Skin epidermis (tissue), 12 donors: ENCODE results near the gene SERPING1.

Experiments
- H3K27ac ChIP-seq, 21 experiments: fragments of 200-600 bp; sonication (generic) in 11 of 21; one replicate each; pipeline ENCODE4 v1.5.0; 2020; ENCODE audit warnings: mild to moderate bottlenecking in 3 of 21, inconsistent platforms in 2 of 21, moderate library complexity in 2 of 21
- H3K4me3 ChIP-seq, 7 experiments: fragments of 200-600 bp; sonication (generic) in 2 of 7; one replicate each; pipeline ENCODE4 v1.5.0; 2020; ENCODE audit warnings: inconsistent platforms in 2 of 7, mild to moderate bottlenecking in 2 of 7, moderate library complexity in 1 of 7

SERPING1 gene

GRCh38 chr11:57648801-57649735 lies 51.6 kb downstream of the SERPING1 start:
- Histone ChIP-seq H3K27ac (peak overlapping the region in 10 of 21 experiments; percentile 2 to 63 (median 41)), H3K4me3 (peak overlapping the region; percentile 15 to 46 (median 29))

- H3K27ac ChIP-seq, result peak within 1 kb of the TSS in 11 of 21 experiments; percentile 2 to 63 (median 43)
- peak within 1 kb of the TSS; percentile 15 to 46 (median 29) for H3K4me3 ChIP-seq
Observed at GRCh38 chr11:57649826-57650738, 52.6 kb downstream of the SERPING1 start, which contains the start of gene YPEL4. Gene YPEL4 (minus strand): TSS chr11:57649912. CDS start chr11:57647107, 2,805 bp downstream.

GRCh38 chr11:57650739-57651090 lies 53.2 kb downstream of the SERPING1 start:
- Histone ChIP-seq H3K27ac (peak overlapping the region in 1 of 21 experiments; percentile 34), H3K4me3 (no peak overlapping the region)

- Histone ChIP-seq H3K4me3 (no peak overlapping the region), H3K27ac (no peak overlapping the region)
Observed at GRCh38 chr11:57651408-57651807, 53.9 kb downstream of the SERPING1 start.

GRCh38 chr11:57652230-57652629 lies 54.7 kb downstream of the SERPING1 start:
- Histone ChIP-seq H3K27ac (peak overlapping the region in 2 of 21 experiments; percentile 41 to 64), H3K4me3 (peak overlapping the region in 1 of 7 experiments; percentile 10)

GRCh38 chr11:57652662-57653061 lies 55.2 kb downstream of the SERPING1 start:
- H3K4me3 ChIP-seq, result peak overlapping the region in 1 of 7 experiments; percentile 10
- peak overlapping the region in 2 of 21 experiments; percentile 41 to 64 for H3K27ac ChIP-seq

- H3K4me3 ChIP-seq, result no peak overlapping the region
- peak overlapping the region in 2 of 21 experiments; percentile 41 to 64 for H3K27ac ChIP-seq
Observed at GRCh38 chr11:57653163-57653562, 55.7 kb downstream of the SERPING1 start.

- H3K4me3 ChIP-seq, result peak overlapping the region; percentile 31 to 76 (median 63)
- H3K27ac ChIP-seq, result peak overlapping the region; percentile 59 to 92 (median 86)
Observed at GRCh38 chr11:57656885-57657193, 59.4 kb downstream of the SERPING1 start.

GRCh38 chr11:57657194-57658022 lies 59.9 kb downstream of the SERPING1 start, which contains the start of gene CLP1:
Gene CLP1 (plus strand): TSS chr11:57657762. CDS start chr11:57659477, 1,715 bp downstream.
- Histone ChIP-seq H3K4me3 (peak within 1 kb of the TSS; percentile 52 to 76 (median 63)), H3K27ac (peak within 1 kb of the TSS; percentile 59 to 92 (median 86))

GRCh38 chr11:57658023-57658361 lies 60.5 kb downstream of the SERPING1 start:
- peak overlapping the region in 19 of 21 experiments; percentile 3 to 92 (median 85) for H3K27ac ChIP-seq
- peak overlapping the region; percentile 52 to 76 (median 63) for H3K4me3 ChIP-seq

GRCh38 chr11:57659669-57660068 lies 62.2 kb downstream of the SERPING1 start:
- H3K27ac ChIP-seq, result no peak overlapping the region
- H3K4me3 ChIP-seq, result no peak overlapping the region

GRCh38 chr11:57662893-57663292 lies 65.4 kb downstream of the SERPING1 start:
- Histone ChIP-seq H3K27ac (no peak overlapping the region), H3K4me3 (no peak overlapping the region)

- H3K4me3 ChIP-seq, result no peak overlapping the region
Observed at GRCh38 chr11:57663975-57664374, 66.5 kb downstream of the SERPING1 start.

More at GRCh38 chr11:57663975-57664374, 66.5 kb downstream of the SERPING1 start:
- H3K27ac ChIP-seq, result no peak overlapping the region
